Measurements from ENCODE around the gene AMTN. TPM values are rescaled to one million over a fixed set of nuclear protein-coding genes. Genes with fewer than 3 reads are reported as not detected.
"Not testable (repeated sequence)": the region's sequence is repeated elsewhere in the genome, so short reads cannot be mapped to it uniquely, and the experiment has no call there.

The AMTN gene
- 0.18 TPM in 1 of 2 replicates, not detected in the other for total RNA-seq

GRCh38 chr4:70518269-70518668 lies at the start of gene AMTN:
TSS of gene AMTN (plus strand) at chr4:70518569. CDS start at chr4:70518778, 209 bp downstream.
- no peak for DNase-seq (ENCODE audit: low read depth, low spot score)

DNA sequence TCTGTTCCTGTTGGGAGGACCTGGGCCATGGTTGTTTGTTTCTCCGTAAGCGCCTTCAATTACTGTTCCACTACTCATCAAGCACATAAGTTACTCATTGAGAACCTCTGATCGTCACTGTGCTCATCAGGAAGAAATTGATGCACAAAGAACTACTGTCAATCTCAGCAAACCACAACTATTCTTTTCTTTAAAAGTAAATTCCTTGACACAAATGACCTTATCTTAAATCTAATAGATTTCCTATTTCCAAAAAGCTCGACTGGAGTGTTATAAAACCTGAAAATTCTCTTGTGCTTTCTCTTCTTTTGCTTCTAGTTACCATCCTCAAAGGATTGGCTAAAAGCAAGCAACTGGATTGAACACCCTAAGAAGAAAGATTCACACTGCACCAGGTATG lies 46.5 kb upstream of the AMTN start, which contains the start of gene MUC7:
Gene MUC7, plus strand, starts transcription at position 301 of the 400 bp plus-strand sequence. CDS start 1,825 bp downstream, outside the sequence.
- no peak for DNase-seq (ENCODE audit: low read depth, low spot score)

DNA sequence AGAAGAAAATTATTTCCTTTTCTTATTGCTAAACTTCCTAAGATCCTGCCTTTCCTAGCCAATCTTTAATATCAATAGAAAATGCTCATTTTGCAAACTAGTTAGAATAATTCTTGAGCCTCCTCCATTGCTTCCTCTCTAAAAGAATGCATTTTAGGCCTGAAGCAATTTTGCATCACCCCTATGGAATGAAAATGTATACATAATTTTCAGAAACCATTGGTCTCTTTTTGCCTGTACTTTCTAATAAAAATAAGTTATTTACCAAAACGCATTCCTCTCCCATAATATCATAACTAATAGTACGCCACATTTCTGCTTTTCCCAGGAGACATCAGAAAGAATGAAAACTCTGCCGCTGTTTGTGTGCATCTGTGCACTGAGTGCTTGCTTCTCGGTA lies 44.7 kb upstream of the AMTN start:
- no peak for DNase-seq (ENCODE audit: low read depth, low spot score)

GRCh38 chr4:70488748-70489147 lies 29.6 kb upstream of the AMTN start:
- no peak for DNase-seq (ENCODE audit: low read depth, low spot score)

GRCh38 chr4:70496231-70496630 lies 22.1 kb upstream of the AMTN start:
- no peak for DNase-seq (ENCODE audit: low read depth, low spot score)

DNA sequence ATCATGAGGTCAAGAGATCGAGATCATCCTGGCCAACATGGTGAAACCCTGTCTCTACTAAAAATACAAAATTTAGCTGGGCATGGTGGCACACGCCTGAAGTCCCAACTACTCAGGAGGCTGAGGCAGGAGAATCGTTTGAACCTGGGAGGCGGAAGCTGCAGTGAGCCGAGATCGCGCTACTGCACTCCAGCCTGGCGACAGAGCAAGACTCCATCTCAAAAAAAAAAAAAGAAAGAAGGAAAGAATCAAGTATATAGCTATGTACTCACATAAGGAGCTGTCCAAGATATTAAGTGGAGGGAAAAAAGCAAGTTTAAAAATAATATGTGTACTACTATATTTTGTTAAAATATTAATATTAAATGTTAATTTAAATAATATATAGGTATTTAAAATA lies 16.5 kb upstream of the AMTN start:
- not testable (repeated sequence) for DNase-seq (ENCODE audit: low read depth, low spot score)

DNA sequence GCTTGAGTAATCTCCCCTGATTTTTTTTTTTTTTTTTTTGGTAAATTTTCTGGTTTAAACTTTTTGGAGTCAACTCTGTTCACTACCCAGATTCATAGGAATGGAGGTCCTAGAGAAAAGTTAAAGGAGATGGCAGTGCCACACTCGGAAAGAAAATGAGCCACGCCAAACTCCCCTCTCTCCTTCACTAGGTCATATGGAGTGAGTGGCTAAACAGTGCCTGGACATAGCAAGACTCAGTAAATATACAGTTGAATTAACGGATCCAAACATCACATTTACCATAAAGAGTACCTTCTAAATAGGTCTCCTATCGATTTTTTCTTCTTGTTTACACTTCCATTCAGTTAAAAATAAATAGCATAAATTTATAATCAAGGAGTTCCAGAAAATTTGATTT lies 13.6 kb upstream of the AMTN start:
- DNase-seq (ENCODE audit: low read depth, low spot score) = no peak

DNA sequence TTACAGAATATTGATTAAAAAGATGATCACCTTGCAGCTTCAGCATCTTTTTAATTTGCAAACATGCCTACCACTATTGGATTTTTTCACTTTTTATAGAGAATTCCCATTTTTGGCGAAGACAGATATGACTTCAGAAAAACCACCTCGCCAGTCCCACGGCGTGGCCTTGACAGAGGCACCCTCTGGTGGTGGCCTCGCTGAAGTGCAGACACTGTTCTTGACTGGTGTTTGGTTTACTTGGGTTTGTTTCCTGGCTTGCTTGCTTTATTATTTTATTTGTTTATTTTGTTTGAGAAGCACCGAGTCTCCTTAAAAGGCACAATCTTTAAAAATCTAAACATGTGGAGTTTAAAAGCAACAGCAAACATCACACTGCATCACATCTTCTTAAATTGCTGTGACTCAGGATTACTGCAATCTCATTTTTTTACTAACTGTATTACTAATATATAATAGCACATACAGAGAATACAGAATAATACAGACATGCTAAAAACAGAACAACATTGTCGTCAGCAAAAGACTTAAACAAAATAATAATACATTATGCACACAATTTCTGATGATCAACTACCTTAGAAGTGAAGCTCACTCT lies 13.1 kb upstream of the AMTN start:
- DNase-seq (ENCODE audit: low read depth, low spot score) = peak; percentile 4

DNA sequence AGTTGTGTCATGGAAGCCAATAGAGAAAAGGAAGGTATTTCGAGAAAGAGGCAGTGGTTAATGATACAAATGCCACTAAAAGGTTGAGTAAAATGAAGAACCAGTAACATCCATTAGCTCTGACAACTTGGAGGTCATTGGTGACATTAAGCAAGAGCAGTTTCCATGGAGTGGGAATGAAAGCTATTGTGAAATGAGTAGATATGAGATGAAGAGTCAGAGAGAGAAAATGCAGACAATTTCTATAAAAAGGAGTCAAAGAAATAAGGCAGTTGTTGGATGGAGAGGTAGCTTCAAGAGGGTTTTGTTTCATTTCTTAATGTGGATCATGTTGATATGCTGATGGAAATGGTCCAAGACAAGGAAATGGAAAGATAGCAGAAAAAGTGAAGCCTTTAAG lies 9.6 kb upstream of the AMTN start:
- DNase-seq (ENCODE audit: low read depth, low spot score) = no peak

- no peak for DNase-seq (ENCODE audit: low read depth, low spot score)
These were observed 7.0 kb upstream of the AMTN start for GRCh38 chr4:70511365-70511764.

DNA sequence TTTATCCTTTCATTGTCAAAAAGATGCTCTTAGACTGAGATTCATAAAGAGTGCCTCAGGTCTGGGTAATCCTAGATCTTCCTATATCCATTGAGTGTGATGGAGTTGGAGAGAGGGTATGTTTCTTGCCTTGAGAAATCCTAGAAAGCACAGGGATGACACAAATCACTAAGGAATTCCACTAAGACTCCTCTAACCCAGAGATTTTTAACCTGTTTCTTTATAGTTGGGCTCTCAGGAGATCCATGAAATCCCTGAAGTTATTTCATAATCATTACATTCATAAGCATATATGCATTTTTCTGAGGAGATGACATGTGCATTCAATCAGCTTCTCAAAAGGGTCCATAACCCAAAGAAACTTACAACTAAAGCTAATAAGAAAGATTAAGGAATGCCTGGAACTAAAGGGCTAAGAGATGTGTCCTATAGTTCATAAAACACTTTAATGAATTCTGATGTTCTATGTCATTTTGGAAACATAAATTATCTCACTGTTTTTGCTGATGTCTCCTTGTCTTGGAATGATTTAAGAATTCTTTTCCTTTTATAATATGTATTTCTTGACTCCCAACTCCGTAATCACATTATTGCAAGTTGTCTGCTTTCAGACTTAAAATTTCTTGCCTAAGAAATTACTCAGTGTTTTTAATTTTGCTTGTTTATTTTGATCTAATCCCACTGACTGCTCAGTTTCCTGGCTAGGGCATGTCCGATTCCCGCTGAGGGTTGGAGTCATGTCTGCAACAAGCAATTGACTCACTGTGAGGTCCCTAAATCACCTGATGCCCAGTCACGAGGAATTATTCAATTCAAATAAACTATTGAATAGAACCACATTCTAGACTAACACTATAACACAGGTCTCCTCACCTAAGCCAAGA lies 2.8 kb upstream of the AMTN start:
- no peak for DNase-seq (ENCODE audit: low read depth, low spot score)

- DNase-seq (ENCODE audit: low read depth, low spot score) = no peak
These were observed 347 bp downstream of the AMTN start for GRCh38 chr4:70518716-70519115.

GRCh38 chr4:70522626-70523025 lies 4.3 kb downstream of the AMTN start:
- DNase-seq (ENCODE audit: low read depth, low spot score) = no peak

DNA sequence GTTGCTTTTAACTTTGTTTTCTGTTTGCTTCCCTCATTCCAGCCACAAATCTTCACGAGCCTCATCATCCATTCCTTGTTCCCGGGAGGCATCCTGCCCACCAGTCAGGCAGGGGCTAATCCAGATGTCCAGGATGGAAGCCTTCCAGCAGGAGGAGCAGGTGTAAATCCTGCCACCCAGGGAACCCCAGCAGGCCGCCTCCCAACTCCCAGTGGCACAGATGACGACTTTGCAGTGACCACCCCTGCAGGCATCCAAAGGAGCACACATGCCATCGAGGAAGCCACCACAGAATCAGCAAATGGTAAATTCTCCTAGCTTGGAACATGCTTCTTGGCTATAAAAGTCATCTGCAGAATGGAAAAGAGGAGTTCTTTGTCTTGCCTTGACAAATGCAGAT lies 12.6 kb downstream of the AMTN start:
- no peak for DNase-seq (ENCODE audit: low read depth, low spot score)

DNA sequence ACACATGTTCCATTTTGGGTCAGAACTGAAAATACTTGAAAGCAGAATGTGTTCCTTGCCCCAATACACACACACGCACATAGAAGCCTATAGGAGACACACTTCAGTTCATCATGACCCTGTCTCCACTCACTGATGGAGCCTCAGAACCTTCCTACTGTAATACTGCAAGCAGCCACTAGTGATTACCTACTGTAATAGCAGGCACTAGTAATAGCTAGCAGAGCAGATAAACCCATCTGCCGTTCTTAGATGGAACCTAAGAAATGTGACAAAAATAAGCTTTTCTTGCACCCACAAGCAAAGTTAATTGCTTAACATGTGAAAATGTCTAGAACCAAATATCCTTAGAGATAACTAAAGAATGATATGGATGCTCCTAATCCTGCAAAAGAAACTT lies 13.6 kb downstream of the AMTN start:
- DNase-seq (ENCODE audit: low read depth, low spot score) = no peak

- DNase-seq (ENCODE audit: low read depth, low spot score) = no peak
These were observed 14.8 kb downstream of the AMTN start for GRCh38 chr4:70533211-70533610.

DNA sequence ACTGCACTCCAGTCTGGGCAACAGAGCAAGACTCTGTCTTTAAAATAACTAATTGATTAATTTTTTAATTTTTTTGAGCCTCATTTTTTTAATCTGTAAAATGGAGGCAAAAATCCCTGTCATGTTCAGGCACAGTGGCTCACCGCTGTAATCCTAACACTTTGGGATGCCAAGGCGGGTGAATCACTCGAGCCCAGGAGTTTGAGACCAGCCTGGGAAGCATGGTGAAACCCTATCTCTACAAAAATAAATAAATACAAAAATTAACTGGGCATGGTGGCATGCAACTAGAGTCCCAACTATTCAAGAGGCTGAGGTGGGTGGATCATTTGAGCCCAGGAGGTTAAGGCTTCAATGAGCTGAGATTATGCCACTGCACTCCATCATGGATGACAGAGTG lies 15.4 kb downstream of the AMTN start:
- DNase-seq (ENCODE audit: low read depth, low spot score) = no peak

DNA sequence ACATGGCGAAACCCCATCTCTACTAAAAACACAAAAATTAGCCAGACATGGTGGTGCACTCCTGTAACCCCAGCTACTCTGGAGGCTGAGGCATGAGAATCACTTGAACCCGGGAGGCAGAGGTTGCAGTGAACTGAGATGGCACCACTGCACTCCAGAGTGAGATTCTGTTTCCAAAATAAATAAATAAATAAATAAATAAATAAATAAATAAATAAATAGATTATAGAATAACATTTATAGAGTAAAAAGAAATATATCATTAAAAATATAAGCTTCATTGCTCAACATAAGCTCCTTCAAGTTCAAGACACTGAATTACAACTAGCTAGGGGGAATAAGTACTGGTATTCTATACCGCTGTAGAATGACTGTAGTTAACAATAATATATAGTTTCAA lies 16.5 kb downstream of the AMTN start:
- not testable (repeated sequence) for DNase-seq (ENCODE audit: low read depth, low spot score)

- no peak for DNase-seq (ENCODE audit: low read depth, low spot score)
These were observed 20.5 kb downstream of the AMTN start for GRCh38 chr4:70538869-70539268.

GRCh38 chr4:70544279-70544868 lies 26.0 kb downstream of the AMTN start:
- no peak for DNase-seq (ENCODE audit: low read depth, low spot score)

DNA sequence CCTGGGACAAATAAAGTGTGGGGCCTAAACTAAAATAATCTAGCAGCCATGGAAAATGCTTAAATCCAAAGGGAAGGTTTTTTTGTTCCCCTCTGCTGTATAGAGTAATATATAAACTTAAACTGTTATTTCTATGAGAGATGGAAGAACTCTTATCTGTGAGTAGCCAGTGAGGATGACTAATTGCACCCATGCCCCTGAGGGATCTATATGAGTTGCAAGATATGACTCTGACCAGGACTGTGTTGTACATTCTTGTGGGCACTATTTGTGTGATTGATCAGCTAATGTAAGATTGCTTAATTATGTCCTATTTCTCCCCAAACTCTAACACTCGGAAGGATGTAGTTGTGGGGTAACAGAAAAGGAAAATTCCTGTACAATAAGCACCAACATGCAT lies 38.5 kb downstream of the AMTN start:
- no peak for DNase-seq (ENCODE audit: low read depth, low spot score)

DNA sequence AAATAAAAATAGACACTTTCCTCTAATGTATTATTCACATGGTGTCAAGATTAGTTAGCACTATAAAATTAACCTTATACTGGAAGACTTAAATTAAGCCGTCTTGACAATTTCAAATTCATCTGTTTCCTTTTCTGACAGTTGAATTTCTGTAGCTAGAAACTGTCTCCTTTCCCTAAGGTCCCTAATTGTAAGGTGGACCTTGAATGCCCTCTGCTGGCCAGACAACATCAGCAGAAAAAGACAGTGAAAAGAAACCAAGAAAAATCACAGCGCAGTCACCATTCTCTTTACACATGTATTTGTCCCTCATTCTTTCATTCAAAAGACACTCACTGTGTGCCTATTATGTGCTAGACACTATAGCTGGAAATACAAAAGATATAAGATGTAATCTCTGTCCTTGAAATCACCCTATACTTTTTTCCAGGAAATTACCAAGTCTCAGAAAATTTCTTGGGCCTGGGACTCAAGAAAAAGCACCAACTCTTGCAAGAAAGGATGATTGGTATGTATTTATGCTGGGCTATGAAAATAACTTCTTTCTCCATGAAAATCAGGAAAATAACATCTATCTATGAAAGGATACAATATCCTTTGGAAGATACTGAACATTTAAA lies 41.0 kb downstream of the AMTN start:
- DNase-seq (ENCODE audit: low read depth, low spot score) = peak; percentile 2

Data from pulmonary artery endothelial cell (primary cell).